Panc1 (cell line): ENCODE measurements around the gene FIGNL2. TPM values are rescaled to one million over a fixed set of nuclear protein-coding genes. Genes with fewer than 3 reads are reported as not detected.

ENCODE experiments used
- ATAC-seq: fragments of 200-7000 bp; cut with Tn5 transposase; 2 replicates; pipeline ENCODE4 v1.9.1; 2020; ENCODE audit warnings: mild to moderate bottlenecking, moderate library complexity
- BruUV-seq: library from RNA; stranded (reverse); fragments of 400-500 nt; replicated peaks from 2 replicates; lab custom pipeline; 2021; lab: Mats Ljungman, UMichigan
- CTCF ChIA-PET: fragments of 300-600 bp; sonication (Branson Sonifier 250); formaldehyde crosslinking; loops from one replicate; lab custom pipeline; 2022; ENCODE audit warnings: antibody characterized with exemption; lab: Charles Lee
- POLR2A ChIA-PET: fragments of 300-600 bp; sonication (Branson Sonifier 250); formaldehyde crosslinking; loops from one replicate; lab custom pipeline; 2022; ENCODE audit warnings: antibody characterized with exemption; lab: Charles Lee
- DNase-seq: peaks from one replicate; pipeline ENCODE4 v3.0.0-alpha.2; 2010; ENCODE audit warnings: low read depth, low spot score
- H3K27ac ChIP-seq: 2 replicates; pipeline ENCODE4 v1.5.1; 2011; ENCODE audit warnings: mild to moderate bottlenecking, low read length, inconsistent platforms
- H3K27me3 ChIP-seq: fragments of 200-500 bp; sonication (Bioruptor generic); 2 replicates; pipeline ENCODE4 v1.6.0; 2014; ENCODE audit warnings: low read length, inconsistent platforms; ENCODE audit not compliant: control insufficient read depth, insufficient read depth
- H3K36me3 ChIP-seq: fragments of 200-500 bp; sonication (Bioruptor generic); 2 replicates; pipeline ENCODE4 v1.5.1; 2014; ENCODE audit warnings: inconsistent platforms, mild to moderate bottlenecking, low read length, moderate library complexity; ENCODE audit not compliant: control insufficient read depth, insufficient read depth
- H3K4me1 ChIP-seq: 2 replicates; pipeline ENCODE4 v1.5.1; 2011; ENCODE audit warnings: inconsistent platforms, mild to moderate bottlenecking, low read length, moderate library complexity; ENCODE audit not compliant: control insufficient read depth, insufficient read depth
- H3K4me3 ChIP-seq, 2 experiments: 2 replicates each; pipeline ENCODE4 v1.5.1; 2011 to 2012; ENCODE audit warnings: low read depth in 2 of 2, low read length in 2 of 2, mild to moderate bottlenecking in 2 of 2, inconsistent platforms in 1 of 2, moderate library complexity in 1 of 2
- H3K9me3 ChIP-seq: fragments of 200-500 bp; sonication (Bioruptor generic); 2 replicates; pipeline ENCODE4 v1.5.1; 2014; ENCODE audit warnings: low read depth, mild to moderate bottlenecking, inconsistent platforms, low read length, moderate library complexity; ENCODE audit not compliant: control insufficient read depth, insufficient read depth
- CTCF ChIP-seq: fragments of 450-650 bp; IDR thresholded peaks from 2 replicates; pipeline ENCODE4 v1.5.1; 2017; ENCODE audit warnings: mild to moderate bottlenecking
- POLR2AphosphoS5 ChIP-seq: IDR thresholded peaks from 2 replicates; pipeline ENCODE4 v1.6.1; 2012; ENCODE audit warnings: mild to moderate bottlenecking, low read depth, low read length, moderate library complexity
- REST ChIP-seq, 2 experiments: IDR thresholded peaks; 2 replicates each; pipeline ENCODE4 v1.6.1; 2011 to 2012; ENCODE audit warnings: low read depth in 2 of 2, control low read depth in 1 of 2, low read length in 1 of 2, mild to moderate bottlenecking in 1 of 2, moderate library complexity in 1 of 2; ENCODE audit not compliant: insufficient read depth in 1 of 2
- SIN3A ChIP-seq: IDR thresholded peaks from 2 replicates; pipeline ENCODE4 v1.6.1; 2012; ENCODE audit warnings: low read depth, mild to moderate bottlenecking, low read length, moderate library complexity, borderline replicate concordance; ENCODE audit not compliant: insufficient read depth
- TCF7L2 ChIP-seq: IDR thresholded peaks from 2 replicates; pipeline ENCODE4 v1.6.1; 2011; ENCODE audit warnings: mild to moderate bottlenecking, low read depth, low read length, inconsistent platforms
- in situ Hi-C: cut with HindIII; loops from 2 replicates; pipeline ENCODE4 v1.10.0; 2016; ENCODE audit warnings: low sequenced_read_pairs, low pct_unique_long_range_greater_than_20kb
- intact Hi-C: fragments of 100-400 bp; cut with micrococcal nuclease; formaldehyde crosslinking; loops from one replicate; pipeline ENCODE4 v1.10.0; 2022; ENCODE audit not compliant: unreplicated experiment
- total RNA-seq: library from RNA; stranded (reverse); gene quantifications from one replicate; pipeline ENCODE4 v1.2.1, GENCODE V29; 2021; ENCODE audit not compliant: unreplicated experiment

Gene FIGNL2
- total RNA-seq, 1 experiment from 2014 or later, result 0.23 TPM

- Histone ChIP-seq H3K27ac (no peak overlapping the region), H3K9me3 (no peaks in the 10 kb centered on the region), H3K27me3 (no peaks in the 10 kb centered on the region), H3K36me3 (no peaks in the 10 kb centered on the region), H3K4me1 (no peaks in the 10 kb centered on the region), H3K4me3 (no peak overlapping the region)
- ChIA-PET POLR2A (interaction anchor here (0.6 kb wide), 1 partner anchor 1373 kb away, joined by 4 read pairs; no protein-coding TSS in a partner anchor), CTCF (interaction anchor here (0.7 kb wide), 1 partner anchor 57 kb away, joined by 3 read pairs; no protein-coding TSS in a partner anchor)
- ATAC-seq, result no peak
- TF ChIP-seq TCF7L2 (no peak), SIN3A (no peak), CTCF (no peak), POLR2AphosphoS5 (no peak), REST (IDR thresholded peaks at IDR 0.05; ENCODE audit: insufficient read depth in 1 of 2, low read depth in 2 of 2, low read length in 1 of 2) (no peak)
- no TSS peak for BruUV-seq
- intact Hi-C loops, result no loop called here
- in situ Hi-C loops, result no loop called here
- no peak for DNase-seq
Measured at GRCh38 chr12:51871126-51871525, 22.6 kb upstream of the FIGNL2 start.

- no peak for DNase-seq
- intact Hi-C loops (no loop called here), in situ Hi-C loops (no loop called here)
- Histone ChIP-seq H3K27ac (no peak overlapping the region), H3K4me3 (no peak overlapping the region), H3K27me3 (no peaks in the 10 kb centered on the region), H3K9me3 (no peaks in the 10 kb centered on the region), H3K36me3 (no peaks in the 10 kb centered on the region), H3K4me1 (no peaks in the 10 kb centered on the region)
- ChIA-PET CTCF (interaction anchor here (1.2 kb wide), 1 partner anchor 47 kb away, joined by 3 read pairs; no protein-coding TSS in a partner anchor), POLR2A (no interaction called here)
- no peak for TF ChIP-seq SIN3A
- TF ChIP-seq POLR2AphosphoS5, result no peak
- TF ChIP-seq TCF7L2, result no peak
- no peak for TF ChIP-seq CTCF
- no TSS peak for BruUV-seq
- ATAC-seq, result no peak
Measured at GRCh38 chr12:51870504-51870903, 22.0 kb upstream of the FIGNL2 start.
